Endodermal cell (in vitro differentiated cells): ENCODE measurements around the gene TXN2. TPM values are rescaled to one million over a fixed set of nuclear protein-coding genes. Genes with fewer than 3 reads are reported as not detected.

ENCODE experiments used
- DNase-seq: peaks from one replicate; pipeline ENCODE4 v3.0.0-alpha.2; 2017
- H3K27ac ChIP-seq: 2 replicates; pipeline ENCODE4 v1.5.1; 2013; ENCODE audit warnings: mild to moderate bottlenecking, low read depth, low read length, moderate library complexity
- H3K27me3 ChIP-seq: 2 replicates; pipeline ENCODE4 v1.6.1; 2013; ENCODE audit warnings: mild to moderate bottlenecking, low read length, moderate library complexity; ENCODE audit not compliant: insufficient read depth, control insufficient read depth, poor library complexity, severe bottlenecking
- H3K36me3 ChIP-seq: 2 replicates; pipeline ENCODE4 v1.7.0; 2013; ENCODE audit warnings: mild to moderate bottlenecking, low read length, moderate library complexity; ENCODE audit not compliant: control insufficient read depth, insufficient read depth
- H3K4me1 ChIP-seq: one replicate; pipeline ENCODE4 v1.7.0; 2013; ENCODE audit warnings: low read length; ENCODE audit not compliant: control insufficient read depth, insufficient read depth
- H3K4me3 ChIP-seq: 2 replicates; pipeline ENCODE4 v1.5.1; 2013; ENCODE audit warnings: mild to moderate bottlenecking, low read length, moderate library complexity
- H3K9ac ChIP-seq: 2 replicates; pipeline ENCODE4 v1.6.1; 2013; ENCODE audit warnings: mild to moderate bottlenecking, low read length, moderate library complexity; ENCODE audit not compliant: poor library complexity, severe bottlenecking; ENCODE audit errors: extremely low read depth
- H3K9me3 ChIP-seq: 2 replicates; pipeline ENCODE4 v1.6.1; 2013; ENCODE audit warnings: mild to moderate bottlenecking, low read length, moderate library complexity; ENCODE audit not compliant: control insufficient read depth
- H3K27ac Mint-ChIP-seq: 2 replicates; pipeline ENCODE4 v1.8.0; 2020; ENCODE audit warnings: mixed read lengths
- H3K27me3 Mint-ChIP-seq: 2 replicates; pipeline ENCODE4 v1.8.0; 2021; ENCODE audit warnings: mild to moderate bottlenecking, mixed read lengths; ENCODE audit not compliant: insufficient read depth
- H3K36me3 Mint-ChIP-seq: 2 replicates; pipeline ENCODE4 v1.8.0; 2020; ENCODE audit warnings: low read depth, mixed read lengths
- H3K4me1 Mint-ChIP-seq: 2 replicates; pipeline ENCODE4 v1.8.0; 2020; ENCODE audit warnings: mixed read lengths
- H3K4me3 Mint-ChIP-seq: 2 replicates; pipeline ENCODE4 v1.8.0; 2020; ENCODE audit warnings: mild to moderate bottlenecking, moderate library complexity, mixed read lengths
- H3K9me3 Mint-ChIP-seq: 2 replicates; pipeline ENCODE4 v1.8.0; 2020; ENCODE audit warnings: mild to moderate bottlenecking, mixed read lengths
- CTCF ChIP-seq: fragments of 200-600 bp; sonication (generic); conservative IDR thresholded peaks from 2 replicates; pipeline ENCODE4 v1.5.0; 2021; ENCODE audit warnings: antibody characterized with exemption, mild to moderate bottlenecking
- WGBS, 2 experiments: methylation state at CpG; one replicate each; pipeline versions ENCODE4 v1.1.5 to v1.1.7; 2013; ENCODE audit warnings: missing lambda C conversion rate in 2 of 2, mixed read lengths in 1 of 2; ENCODE audit not compliant: insufficient coverage in 1 of 2, insufficient read length in 1 of 2; 5-methylcytosine and 5-hydroxymethylcytosine counted together
- total RNA-seq, 2 donors: library from RNA; stranded (reverse); fragmentation: NEBNext Ultra II Directional in 1 of 2; extraction: Animal tissue kit (Norgen Biotek cat#: 25700) in 1 of 2; gene quantifications; 2 replicates in 1 of 2; 3 replicates in 1 of 2; pipeline ENCODE4 v1.2.1, GENCODE V29; 2021

Gene TXN2
- total RNA-seq, 2 donors from 2014 or later, result 52.9 to 53.9 TPM

- H3K4me3 Mint-ChIP-seq, result no peak overlapping the region
- DNase-seq, result no peak
- H3K9me3 Mint-ChIP-seq, result no peaks in the 10 kb centered on the region
- Histone ChIP-seq H3K9ac (no peak overlapping the region), H3K9me3 (no peaks in the 10 kb centered on the region), H3K4me1 (peaks cover 9% of the 10 kb centered on the region), H3K4me3 (no peak overlapping the region), H3K36me3 (peaks cover 4% of the 10 kb centered on the region), H3K27me3 (no peaks in the 10 kb centered on the region), H3K27ac (no peak overlapping the region)
- H3K4me1 Mint-ChIP-seq, result peaks cover 15% of the 10 kb centered on the region
- 91 to 92% methylated on average over 17 to 25 of the region's 25 CpGs for WGBS, 2 experiments
- TF ChIP-seq CTCF, result no peak
- no peaks in the 10 kb centered on the region for H3K27me3 Mint-ChIP-seq
- peak overlapping the region; percentile 49 for H3K27ac Mint-ChIP-seq
- no peaks in the 10 kb centered on the region for H3K36me3 Mint-ChIP-seq
These were observed 16.0 kb downstream of the TXN2 start for GRCh38 chr22:36465232-36466021.

GRCh38 chr22:36464715-36465231 is 16.7 kb downstream of the TXN2 start:
- H3K9me3 Mint-ChIP-seq, result no peaks in the 10 kb centered on the region
- TF ChIP-seq CTCF, result no peak
- H3K9me3 ChIP-seq, result no peaks in the 10 kb centered on the region
- H3K36me3 ChIP-seq, result peaks cover 4% of the 10 kb centered on the region
- H3K9ac ChIP-seq, result no peak overlapping the region
- H3K4me3 ChIP-seq, result no peak overlapping the region
- no peak overlapping the region for H3K4me3 Mint-ChIP-seq
- H3K4me1 Mint-ChIP-seq, result peaks cover 12% of the 10 kb centered on the region
- no peak overlapping the region for H3K27ac ChIP-seq
- 89 to 93% methylated on average over 19 to 20 of the region's 20 CpGs for WGBS, 2 experiments
- H3K36me3 Mint-ChIP-seq, result no peaks in the 10 kb centered on the region
- H3K27me3 ChIP-seq, result no peaks in the 10 kb centered on the region
- peaks cover 9% of the 10 kb centered on the region for H3K4me1 ChIP-seq
- no peaks in the 10 kb centered on the region for H3K27me3 Mint-ChIP-seq
- H3K27ac Mint-ChIP-seq, result no peak overlapping the region
- DNase-seq, result no peak

DNA sequence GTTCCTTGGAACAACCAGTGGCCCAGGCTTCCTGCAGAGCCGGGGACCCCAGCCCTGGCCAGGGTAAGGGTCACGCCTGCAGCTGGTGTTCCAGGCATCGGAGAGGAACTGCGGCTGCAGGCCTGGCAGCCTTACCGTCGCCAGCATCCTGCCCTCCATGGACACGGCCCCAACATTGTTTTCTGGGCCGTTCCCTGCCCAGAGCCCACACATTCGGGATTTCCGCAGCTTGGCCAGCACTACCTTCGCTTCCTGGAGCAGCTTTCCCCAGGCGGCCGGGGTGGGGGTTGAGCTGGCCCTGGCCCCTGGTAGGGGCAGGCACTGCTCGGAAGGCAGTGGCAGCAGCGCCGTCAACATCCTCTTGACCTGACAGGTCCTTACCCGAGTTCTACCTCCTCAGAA is 17.7 kb downstream of the TXN2 start:
- Histone ChIP-seq H3K27me3 (no peaks in the 10 kb centered on the region), H3K9ac (no peak overlapping the region), H3K9me3 (no peaks in the 10 kb centered on the region), H3K27ac (no peak overlapping the region), H3K4me3 (no peak overlapping the region), H3K4me1 (peaks cover 9% of the 10 kb centered on the region), H3K36me3 (no peaks in the 10 kb centered on the region)
- no peak overlapping the region for H3K27ac Mint-ChIP-seq
- peak; percentile 56 for DNase-seq
- 89 to 95% methylated on average over 12 to 17 of the region's 17 CpGs for WGBS, 2 experiments
- no peaks in the 10 kb centered on the region for H3K27me3 Mint-ChIP-seq
- no peaks in the 10 kb centered on the region for H3K9me3 Mint-ChIP-seq
- H3K36me3 Mint-ChIP-seq, result no peaks in the 10 kb centered on the region
- H3K4me1 Mint-ChIP-seq, result peaks cover 16% of the 10 kb centered on the region
- TF ChIP-seq CTCF, result no peak
- no peak overlapping the region for H3K4me3 Mint-ChIP-seq
